ENCODE results near the gene FYN.

Gene FYN

DNA sequence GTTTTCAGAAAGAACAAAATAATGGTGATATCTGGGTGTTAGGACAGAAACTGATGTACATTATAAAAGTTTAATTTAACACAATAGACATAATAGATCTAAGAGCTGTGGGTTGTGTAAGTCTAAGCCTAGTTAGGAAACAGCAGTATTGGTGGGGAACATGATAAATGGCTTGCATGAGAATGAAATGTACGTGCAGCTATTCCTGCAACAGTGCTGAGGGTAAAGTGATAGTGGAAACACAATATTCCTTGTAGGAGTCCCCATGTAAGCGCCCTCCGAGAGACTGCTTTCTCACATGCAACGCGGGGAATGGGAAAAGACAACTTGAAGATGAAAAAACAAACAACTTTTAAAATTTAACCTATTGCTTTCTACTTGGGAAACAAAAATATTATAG, 171.0 kb downstream of the FYN start:
- H3K4me3 ChIP-seq (ENCODE audit: low read length): no peak overlapping the region
- TF ChIP-seq, protein P1, sequence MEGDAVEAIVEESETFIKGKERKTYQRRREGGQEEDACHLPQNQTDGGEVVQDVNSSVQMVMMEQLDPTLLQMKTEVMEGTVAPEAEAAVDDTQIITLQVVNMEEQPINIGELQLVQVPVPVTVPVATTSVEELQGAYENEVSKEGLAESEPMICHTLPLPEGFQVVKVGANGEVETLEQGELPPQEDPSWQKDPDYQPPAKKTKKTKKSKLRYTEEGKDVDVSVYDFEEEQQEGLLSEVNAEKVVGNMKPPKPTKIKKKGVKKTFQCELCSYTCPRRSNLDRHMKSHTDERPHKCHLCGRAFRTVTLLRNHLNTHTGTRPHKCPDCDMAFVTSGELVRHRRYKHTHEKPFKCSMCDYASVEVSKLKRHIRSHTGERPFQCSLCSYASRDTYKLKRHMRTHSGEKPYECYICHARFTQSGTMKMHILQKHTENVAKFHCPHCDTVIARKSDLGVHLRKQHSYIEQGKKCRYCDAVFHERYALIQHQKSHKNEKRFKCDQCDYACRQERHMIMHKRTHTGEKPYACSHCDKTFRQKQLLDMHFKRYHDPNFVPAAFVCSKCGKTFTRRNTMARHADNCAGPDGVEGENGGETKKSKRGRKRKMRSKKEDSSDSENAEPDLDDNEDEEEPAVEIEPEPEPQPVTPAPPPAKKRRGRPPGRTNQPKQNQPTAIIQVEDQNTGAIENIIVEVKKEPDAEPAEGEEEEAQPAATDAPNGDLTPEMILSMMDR (IDR thresholded peaks at IDR 0.05; ENCODE audit: insufficient read depth, low read depth, low read length, missing control alignments): no peak
- DNase-seq (ENCODE audit: low read depth): no peak

DNA sequence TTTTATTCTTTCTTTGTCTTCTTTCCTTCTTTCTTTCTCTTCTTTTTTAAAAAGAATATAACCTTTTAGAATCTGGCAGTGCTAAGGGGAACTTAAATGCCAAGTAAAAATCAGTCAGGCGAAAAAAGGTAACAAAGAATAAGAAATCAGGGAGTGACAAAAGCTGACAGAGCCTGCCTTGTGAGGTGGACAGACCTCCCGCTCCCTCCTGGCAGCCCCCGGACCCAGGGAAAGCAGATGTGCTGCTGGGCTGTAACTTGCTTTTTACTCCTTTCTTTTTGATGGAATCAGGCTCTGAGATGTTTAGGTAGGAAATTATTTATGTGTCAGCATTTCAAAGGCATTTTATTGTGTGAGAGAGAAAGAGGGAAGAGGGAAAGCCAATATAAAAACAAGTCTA, 172.1 kb downstream of the FYN start:
- no peak for DNase-seq (ENCODE audit: low read depth)
- TF ChIP-seq, protein P1 (IDR thresholded peaks at IDR 0.05; ENCODE audit: insufficient read depth, low read depth, low read length, missing control alignments): no peak

DNA sequence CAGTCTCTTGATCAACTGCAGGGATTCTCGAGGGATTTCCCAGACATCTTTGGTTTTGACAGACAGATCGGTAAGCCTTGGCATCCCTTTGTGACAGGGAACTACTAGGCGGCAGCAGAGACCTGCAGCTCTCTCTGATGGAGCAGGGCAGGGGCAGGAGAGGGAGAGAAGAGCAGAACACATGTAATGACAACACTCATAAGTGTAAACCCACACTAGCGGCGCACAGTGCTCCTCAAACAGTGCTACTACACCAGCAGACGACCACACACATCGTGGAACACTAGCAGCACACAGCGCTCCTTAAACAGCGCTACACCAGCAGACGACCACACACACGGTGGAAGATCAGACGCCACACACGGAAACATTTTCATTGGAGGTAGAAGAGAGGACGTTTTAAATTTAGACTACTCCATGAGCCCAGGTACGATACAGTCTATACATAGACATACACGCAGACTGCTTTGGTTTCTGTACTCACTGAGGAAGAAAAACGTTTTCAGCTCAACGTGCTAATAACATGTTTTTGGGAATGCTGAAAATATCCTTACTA, 173.0 kb downstream of the FYN start:
- TF ChIP-seq, protein P1 (IDR thresholded peaks at IDR 0.05; ENCODE audit: insufficient read depth, low read depth, low read length, missing control alignments): no peak
- DNase-seq (ENCODE audit: low read depth): no peak
- no peak overlapping the region for H3K4me3 ChIP-seq (ENCODE audit: low read length)

More for the DNA sequence above, 172.1 kb downstream of the FYN start:
- no peak overlapping the region for H3K4me3 ChIP-seq (ENCODE audit: low read length)

DNA sequence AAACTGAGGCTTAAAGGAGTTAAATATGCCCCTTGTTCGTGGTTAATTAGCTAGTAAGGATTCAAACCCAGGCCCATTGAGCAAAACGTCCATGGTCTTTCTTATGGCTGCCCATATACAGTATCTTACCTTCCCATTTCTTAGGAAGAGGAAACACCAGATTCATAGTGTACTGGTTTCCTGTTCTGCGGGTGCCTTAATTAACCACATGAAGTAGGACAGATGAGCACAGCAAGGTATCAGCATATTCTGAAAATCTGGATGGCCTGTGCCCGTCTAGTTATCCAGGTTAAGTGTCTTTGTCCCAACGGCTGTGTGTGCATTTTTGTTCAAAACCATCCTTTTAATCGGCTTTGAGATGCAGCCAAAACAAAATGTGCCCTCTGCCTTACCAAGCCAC, 174.1 kb downstream of the FYN start:
- H3K4me3 ChIP-seq (ENCODE audit: low read length): no peak overlapping the region
- TF ChIP-seq, protein P1 (IDR thresholded peaks at IDR 0.05; ENCODE audit: insufficient read depth, low read depth, low read length, missing control alignments): no peak
- no peak for DNase-seq (ENCODE audit: low read depth)

DNA sequence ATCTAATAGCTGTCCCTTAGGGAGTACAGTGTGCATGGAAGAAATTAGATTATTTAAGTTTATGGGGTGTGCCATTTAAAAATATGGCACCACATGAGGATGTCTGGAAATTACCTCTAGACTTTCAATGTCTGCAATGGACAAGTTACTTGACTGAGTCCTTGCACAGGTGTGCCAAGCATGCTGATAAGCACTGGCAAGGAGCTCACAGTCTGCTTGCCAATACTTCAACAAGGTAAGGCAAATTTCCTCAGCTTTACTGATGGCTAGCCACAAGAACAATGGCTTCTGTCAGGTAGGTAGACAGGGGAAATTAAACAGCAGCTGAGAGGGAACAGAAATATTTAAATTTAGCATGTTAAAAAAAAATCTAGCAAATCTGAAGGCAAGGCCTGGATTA, 176.4 kb downstream of the FYN start:
- DNase-seq (ENCODE audit: low read depth): no peak
- TF ChIP-seq, protein P1 (IDR thresholded peaks at IDR 0.05; ENCODE audit: insufficient read depth, low read depth, low read length, missing control alignments): no peak
- H3K4me3 ChIP-seq (ENCODE audit: low read length): no peak overlapping the region

DNA sequence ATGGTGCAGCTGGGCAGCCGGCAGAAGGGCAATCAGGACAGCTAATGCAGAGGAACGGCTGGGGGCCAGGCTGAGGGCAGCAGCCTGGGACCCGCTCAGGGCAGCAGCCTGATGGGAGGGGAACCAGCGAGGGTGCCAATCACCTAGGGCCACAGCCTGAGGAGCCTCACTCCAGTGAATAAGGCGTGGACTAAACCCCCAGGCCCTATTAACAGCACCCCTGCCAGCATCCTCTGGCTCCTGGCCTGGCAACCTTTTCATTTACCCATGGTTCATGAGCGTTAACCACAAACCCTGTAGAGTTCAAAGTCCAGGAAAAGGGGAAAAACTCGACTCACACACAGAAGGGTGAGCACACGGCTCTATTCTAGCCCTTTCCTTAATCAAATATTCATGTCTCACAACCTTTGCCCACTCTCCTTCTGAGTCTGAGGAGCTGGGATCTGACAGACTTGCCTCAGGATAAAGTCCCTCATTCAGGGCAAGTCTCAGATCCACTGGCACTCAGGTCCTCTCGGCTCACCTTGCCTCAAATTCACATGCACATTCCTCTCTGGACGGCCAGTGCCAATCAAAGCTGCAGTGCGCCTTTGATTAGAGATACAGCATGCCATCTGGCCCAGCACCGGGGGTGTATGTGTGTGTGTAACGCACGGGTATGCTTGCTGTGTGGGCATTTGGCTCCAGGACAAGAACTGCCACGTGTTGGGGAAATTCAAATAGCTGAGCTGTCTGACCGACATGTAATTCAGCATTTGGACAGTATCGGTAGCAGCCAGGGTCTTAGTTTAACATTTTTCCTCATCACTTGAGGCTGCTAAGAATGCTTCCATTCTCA, 180.7 kb downstream of the FYN start:
- DNase-seq (ENCODE audit: low read depth): no peak
- H3K4me3 ChIP-seq (ENCODE audit: low read length): no peak overlapping the region
- TF ChIP-seq, protein P1 (IDR thresholded peaks at IDR 0.05; ENCODE audit: insufficient read depth, low read depth, low read length, missing control alignments): no peak
